DOHH2 (cell line): ENCODE measurements around the gene CXXC5.
A peak's percentile ranks its signal among the peaks of the same experiment; 100 is the strongest.

ENCODE experiments used
- CTCF ChIP-seq: fragments of 200-600 bp; sonication (generic); IDR thresholded peaks from one replicate; pipeline ENCODE4 v1.5.1; 2014; ENCODE audit warnings: antibody characterized with exemption, mild to moderate bottlenecking, low read depth, low read length; ENCODE audit not compliant: poor library complexity, severe bottlenecking
- EZH2phosphoT487 ChIP-seq: fragments of 200-600 bp; sonication (generic); IDR thresholded peaks from 2 replicates; pipeline ENCODE4 v1.6.1; 2017; ENCODE audit warnings: borderline replicate concordance, mild to moderate bottlenecking, antibody characterized with exemption, low read length, moderate library complexity, mixed read lengths

GRCh38 chr5:139633295-139634027 is 14.7 kb upstream of the CXXC5 start:
- TF ChIP-seq CTCF (peak; percentile 100), EZH2phosphoT487 (no peak)
